Activated T-helper 9 cell treated with anti-CD3 and anti-CD28 coated beads, Interleukin-2, amount 50 U/mL, for 16 hours (primary cell): Measurements from ENCODE around the gene SDK2.

Source experiments
- DNase-seq: peaks from one replicate; pipeline ENCODE4 v3.0.0-alpha.2; 2020; ENCODE audit warnings: low read depth

Gene SDK2

DNA sequence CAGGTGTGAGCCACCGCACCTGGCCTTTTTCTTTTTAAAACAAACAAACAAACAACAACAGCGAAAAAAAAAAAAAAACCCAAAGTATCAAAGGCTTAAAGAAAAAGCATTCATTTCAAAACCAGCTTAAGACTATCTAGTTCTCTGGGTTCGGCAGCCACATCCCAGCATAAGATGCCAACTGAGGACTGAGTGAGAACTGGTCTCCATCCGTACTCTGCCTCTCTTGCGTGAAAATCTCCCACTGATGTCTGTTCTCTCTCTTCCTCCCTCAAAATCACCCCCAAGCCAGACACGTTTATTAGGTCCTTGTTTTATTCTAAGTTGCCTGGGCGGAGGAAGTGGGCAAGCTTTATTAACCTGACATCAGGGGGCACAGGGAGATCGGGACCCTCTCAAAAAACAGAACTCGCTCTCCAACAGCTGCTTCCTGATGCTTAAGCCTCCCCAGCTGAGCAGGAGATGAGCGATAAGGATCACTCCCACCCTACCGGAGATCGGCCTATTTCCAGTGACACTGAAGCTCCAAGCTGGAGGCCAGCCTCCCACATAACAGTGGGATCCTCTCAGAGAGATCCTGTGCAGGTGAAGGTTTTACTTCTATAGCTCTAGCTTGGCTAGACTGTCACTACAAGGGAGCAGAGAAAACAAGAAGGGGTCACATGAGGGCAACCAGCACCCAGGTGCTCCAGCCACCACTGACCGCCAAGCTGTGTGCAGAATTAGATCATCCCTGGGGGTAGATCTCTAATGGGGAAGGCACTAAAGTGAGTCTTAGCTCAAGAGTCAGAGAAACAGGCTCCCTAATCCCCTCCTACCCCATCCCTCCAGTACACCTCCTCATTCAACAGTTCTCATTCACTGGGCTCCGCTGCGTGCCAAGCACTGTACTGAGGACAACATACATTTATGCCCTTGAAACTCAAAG lies 346.0 kb downstream of the SDK2 start:
- DNase-seq = no peak

- no peak for DNase-seq
These were observed 350.7 kb downstream of the SDK2 start for GRCh38 chr17:73293480-73293911.

DNA sequence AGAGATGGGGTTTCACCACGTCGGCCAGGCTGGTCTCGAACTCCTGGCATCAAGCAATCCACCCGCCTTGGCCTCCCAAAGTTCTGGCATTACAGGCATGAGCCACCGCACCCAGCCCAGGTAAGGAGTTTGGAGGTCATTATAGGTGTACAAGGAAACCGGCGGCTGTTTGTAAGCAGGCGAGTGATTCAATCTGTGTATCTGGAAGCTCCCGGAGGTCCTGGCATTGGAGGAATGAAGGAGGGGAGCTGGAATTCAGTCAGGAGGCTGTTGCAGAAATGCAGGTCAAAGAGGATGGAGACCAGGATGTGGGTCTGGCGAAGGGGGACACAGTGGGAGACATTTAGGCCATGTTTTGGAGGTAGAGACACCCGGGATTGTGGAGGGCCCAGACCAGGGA lies 351.2 kb downstream of the SDK2 start:
- no peak for DNase-seq

DNA sequence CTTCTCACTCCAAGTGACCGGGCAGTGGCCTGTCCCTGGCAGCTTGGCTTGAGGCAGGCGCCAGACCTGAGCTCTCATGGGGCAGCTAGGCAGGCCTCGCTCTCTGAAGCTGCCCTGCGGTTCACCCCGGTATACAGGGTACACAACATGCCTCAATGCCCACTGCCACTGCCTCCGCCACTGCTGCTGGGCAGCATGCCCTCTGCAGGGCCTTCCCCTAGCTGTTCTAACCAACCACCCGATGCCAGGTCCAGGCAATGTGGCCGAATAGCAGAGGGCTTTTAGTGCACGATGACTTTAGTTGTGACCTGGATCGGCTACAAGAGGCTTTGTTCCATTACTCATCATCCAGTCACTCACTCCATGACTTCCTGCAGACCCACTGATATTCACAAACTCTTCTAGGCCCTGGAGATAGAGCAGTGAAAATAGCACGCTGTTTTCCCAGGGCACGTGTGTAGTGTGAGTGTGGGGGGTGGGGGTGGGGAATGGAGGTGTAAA lies 352.2 kb downstream of the SDK2 start:
- DNase-seq = no peak

DNA sequence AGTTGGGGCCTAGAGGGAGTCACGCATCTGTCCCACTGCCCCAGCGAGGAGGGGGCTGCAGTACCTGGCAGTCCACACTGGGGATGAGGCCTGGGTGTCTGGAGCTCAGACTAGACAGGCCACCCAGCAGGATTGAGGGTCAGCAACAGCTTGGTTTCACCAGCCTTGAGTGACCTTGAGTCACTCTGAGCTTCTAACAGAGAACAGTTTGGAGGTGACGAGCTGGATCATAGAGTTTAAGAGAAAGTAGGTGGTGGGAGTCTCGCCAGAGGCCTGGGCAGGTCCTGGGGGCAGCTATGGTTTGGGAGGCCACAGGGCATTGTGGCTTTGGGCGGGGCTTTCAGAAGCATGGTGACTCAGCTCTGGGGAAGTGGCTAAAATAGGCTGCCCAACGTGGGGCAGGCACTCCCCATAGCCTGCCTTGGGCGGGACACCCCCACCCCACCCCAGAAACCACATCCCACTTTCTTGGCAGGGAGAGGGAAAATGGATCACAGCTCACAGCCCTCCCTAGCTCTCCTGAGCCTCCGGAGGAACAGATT lies 352.9 kb downstream of the SDK2 start:
- no peak for DNase-seq

DNA sequence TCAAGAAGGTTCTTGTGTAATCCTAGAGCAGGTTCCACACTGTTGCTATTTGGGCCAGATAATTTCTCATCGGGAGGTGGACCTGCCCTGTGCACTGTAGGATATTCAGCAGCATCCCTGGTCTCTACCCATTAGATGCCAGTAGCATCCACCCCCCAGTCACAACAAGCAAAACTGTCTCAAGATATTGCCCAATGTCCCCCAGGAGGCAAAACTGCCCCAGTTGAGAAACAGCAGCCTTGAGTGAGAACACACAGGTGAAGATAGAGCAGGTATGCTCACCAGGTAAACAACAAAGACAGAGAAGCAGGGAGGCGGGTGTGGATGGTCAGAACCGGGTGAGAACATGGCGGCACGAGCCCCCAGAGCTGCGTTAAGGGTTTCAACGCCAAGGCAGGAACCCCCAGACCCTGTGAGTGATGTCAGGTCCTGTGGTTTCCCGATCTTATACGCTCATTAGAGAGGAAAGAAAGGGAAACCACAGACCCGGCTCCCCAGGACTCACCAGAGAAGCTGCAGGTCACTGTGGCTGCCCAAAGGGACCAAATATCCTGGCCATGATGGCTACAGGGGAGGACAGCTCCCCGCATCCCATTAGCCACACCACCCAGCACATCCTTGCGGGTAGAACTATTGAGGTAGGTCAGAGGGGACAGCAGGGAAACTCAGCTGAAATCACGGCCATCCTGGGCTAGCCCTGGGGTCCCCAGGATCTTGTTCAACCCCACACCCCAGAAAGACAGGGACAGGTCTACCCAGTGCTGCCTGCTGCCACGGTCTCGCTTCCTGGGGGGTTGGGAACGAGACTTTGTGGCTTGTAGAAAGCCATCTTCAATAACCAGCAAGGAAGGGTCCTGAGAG lies 353.6 kb downstream of the SDK2 start:
- DNase-seq = no peak

DNA sequence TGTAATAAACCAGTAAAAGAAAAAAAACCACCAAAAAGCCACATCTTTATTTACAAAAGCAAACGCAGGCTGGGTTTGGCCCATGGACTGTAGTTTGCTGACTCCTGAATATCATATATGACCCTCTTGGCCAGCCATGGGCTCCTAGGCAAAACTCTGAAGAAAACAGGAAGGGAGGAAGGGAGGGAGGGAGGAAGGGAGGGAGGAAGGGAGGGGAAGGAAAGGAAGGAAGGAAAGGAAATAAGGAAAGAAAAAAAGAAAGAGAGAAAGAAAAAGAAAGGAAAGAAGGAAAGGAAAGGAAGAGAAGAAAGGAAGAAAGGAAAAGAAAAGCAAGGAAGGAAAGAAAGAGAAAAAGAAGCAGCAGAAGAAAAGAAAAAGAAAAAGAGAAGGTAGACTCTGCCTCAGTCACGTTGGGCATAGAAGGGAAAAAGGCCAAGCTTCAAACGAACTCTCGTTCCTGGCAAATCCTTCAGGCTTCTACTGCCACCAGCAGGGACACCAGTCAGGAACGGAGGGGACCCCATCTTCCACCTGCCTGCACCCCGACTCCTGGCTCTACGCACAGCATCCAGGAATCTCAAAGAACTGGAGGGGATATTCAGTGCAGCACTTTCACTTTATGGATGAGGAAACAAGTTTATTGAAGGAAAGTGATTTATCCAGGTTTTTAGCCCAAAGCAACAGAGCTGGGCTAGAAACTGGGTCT lies 354.5 kb downstream of the SDK2 start:
- no peak for DNase-seq

- DNase-seq = no peak
These were observed 355.5 kb downstream of the SDK2 start for GRCh38 chr17:73288534-73289302.

DNA sequence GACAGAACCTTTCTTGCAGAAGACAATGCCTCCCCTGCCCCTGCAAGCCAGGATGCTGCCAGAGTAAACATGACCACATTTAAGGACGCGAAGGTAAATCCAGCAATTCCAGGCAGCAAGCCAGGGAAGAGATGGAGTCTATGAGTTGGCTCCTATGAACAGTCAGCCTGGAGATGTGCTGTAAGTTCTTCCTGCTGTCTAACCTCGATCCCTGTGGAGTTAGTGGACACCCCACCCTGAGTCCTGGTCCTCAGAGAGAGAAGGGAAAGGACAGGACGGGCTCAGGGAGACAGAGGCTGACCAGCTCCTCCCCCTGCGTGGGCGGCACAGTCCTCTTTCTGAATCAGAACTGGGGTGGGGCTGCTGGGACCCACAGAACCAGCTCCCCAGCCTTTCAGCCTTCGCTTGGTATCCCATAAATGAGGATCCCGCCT lies 357.4 kb downstream of the SDK2 start:
- DNase-seq = no peak

DNA sequence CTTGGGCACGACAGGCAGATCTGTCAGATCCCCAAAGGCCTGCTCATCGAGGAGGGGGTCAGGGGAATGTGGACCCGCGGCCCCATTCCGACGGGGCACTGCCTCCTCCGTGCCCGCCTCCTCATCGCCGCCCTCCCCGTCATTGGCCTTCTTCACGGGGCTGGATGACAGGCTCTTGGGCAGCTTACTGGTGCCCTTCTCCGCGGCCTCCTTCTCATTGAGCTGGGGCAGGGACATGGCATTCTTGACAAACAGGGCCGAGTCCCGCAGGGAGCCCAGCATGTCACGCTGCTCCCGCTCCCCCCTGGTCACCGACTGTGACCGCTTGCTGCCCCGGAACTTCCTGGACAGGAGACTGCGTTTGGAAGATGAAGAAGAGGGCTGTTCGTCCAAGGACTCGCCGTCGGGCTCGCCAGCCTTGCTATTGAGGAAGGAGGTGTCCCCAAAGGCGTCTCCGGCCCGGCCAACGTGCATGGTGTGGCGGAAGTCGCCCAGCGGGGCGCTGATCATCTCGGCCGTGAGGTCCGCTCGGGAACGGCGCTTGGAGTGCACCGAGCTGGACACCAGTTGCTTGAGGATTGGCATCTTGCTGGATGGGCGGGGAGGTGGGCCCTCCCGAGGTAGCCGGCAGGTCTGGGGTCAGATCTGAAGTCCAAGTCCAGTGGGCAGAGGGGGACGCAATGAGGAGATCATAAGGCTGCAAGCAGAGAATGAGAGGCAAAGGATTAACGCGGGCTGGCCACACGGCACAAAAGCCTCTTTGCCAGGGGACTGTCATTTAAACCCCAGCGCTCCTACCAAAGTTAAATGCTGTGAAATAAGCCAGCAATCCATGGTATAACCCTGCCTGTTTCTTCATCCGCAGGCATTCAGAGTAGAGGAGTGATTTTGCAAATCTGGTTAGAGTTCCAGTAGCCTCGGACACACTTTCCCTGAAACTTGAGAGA lies 358.1 kb downstream of the SDK2 start:
- DNase-seq = no peak

DNA sequence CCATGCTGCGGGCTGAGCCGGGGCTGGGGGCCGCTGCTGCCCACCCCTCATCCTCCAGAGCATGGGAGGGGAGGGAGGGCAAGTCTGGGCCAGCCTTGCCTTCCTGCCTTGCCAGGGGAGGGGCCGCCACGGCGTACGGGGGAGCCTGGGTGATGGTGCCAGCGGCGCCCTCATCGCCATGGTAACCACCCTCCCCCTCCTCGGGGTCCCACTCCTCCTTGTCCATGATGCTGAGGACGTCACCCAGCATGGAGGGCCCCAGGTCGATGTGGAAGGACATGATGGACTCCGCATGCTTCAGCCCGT lies 358.7 kb downstream of the SDK2 start:
- DNase-seq = no peak

GRCh38 chr17:73284906-73285602 lies 359.2 kb downstream of the SDK2 start:
- no peak for DNase-seq
